HEK293 (cell line): ENCODE data around the gene MSRB2.

Experiments used
- CTCF ChIA-PET: fragments of 350-600 bp; formaldehyde crosslinking; extraction: SDS; loops from one replicate; lab custom pipeline; 2021; ENCODE audit warnings: antibody characterized with exemption; lab: Yijun Ruan, JAX
- POLR2A ChIA-PET: fragments of 300-600 bp; formaldehyde crosslinking; extraction: SDS; loops from one replicate; lab custom pipeline; 2020; ENCODE audit warnings: antibody characterized with exemption, inconsistent platforms; lab: Yijun Ruan, JAX
- H3K27ac ChIP-seq: fragments of 200-500 bp; sonication (Bioruptor generic); 2 replicates; pipeline ENCODE4 v1.5.1; 2014; ENCODE audit warnings: low read depth, low read length, control low read depth, inconsistent platforms; ENCODE audit errors: extremely low read depth
- H3K36me3 ChIP-seq, 2 experiments: fragments of 200-500 bp in 1 of 2; sonication (Bioruptor generic) in 1 of 2; 1 replicate in 1 of 2; 2 replicates in 1 of 2; pipeline ENCODE4 v1.5.1; 2014 to 2017; ENCODE audit warnings: inconsistent platforms in 2 of 2, low read length in 2 of 2; ENCODE audit not compliant: control insufficient read depth in 2 of 2, insufficient read depth in 1 of 2
- H3K4me1 ChIP-seq: fragments of 200-500 bp; sonication (Bioruptor generic); 2 replicates; pipeline ENCODE4 v1.5.1; 2014; ENCODE audit warnings: mild to moderate bottlenecking, low read length, inconsistent platforms; ENCODE audit not compliant: control insufficient read depth, insufficient read depth
- H3K4me3 ChIP-seq: 2 replicates; pipeline ENCODE4 v1.5.1; 2011; ENCODE audit warnings: low read depth, mild to moderate bottlenecking, control low read depth, low read length, moderate library complexity
- H3K9me3 ChIP-seq: fragments of 200-500 bp; sonication (Bioruptor generic); 2 replicates; pipeline ENCODE4 v1.5.1; 2014; ENCODE audit warnings: low read depth, low read length, inconsistent platforms; ENCODE audit not compliant: control insufficient read depth, insufficient read depth
- FEZF1 ChIP-seq: fragments of 450-650 bp; formaldehyde crosslinking; IDR thresholded peaks from 2 replicates; pipeline ENCODE4 v1.5.1; 2016; ENCODE audit warnings: missing biosample characterization, missing genetic modification characterization
- IKZF3 ChIP-seq: fragments of 450-650 bp; IDR thresholded peaks from 2 replicates; pipeline ENCODE4 v1.5.0; 2018; ENCODE audit warnings: missing biosample characterization, mild to moderate bottlenecking, missing genetic modification characterization, moderate library complexity
- MYNN ChIP-seq: fragments of 450-650 bp; formaldehyde crosslinking; IDR thresholded peaks from 2 replicates; pipeline ENCODE4 v1.5.1; 2016; ENCODE audit warnings: missing biosample characterization, missing genetic modification characterization, borderline replicate concordance
- ZFP41 ChIP-seq: fragments of 450-650 bp; formaldehyde crosslinking; IDR thresholded peaks from 2 replicates; pipeline ENCODE4 v1.5.1; 2016; ENCODE audit warnings: missing biosample characterization, missing genetic modification characterization, borderline replicate concordance
- ZNF112 ChIP-seq: fragments of 450-650 bp; formaldehyde crosslinking; IDR thresholded peaks from 2 replicates; pipeline ENCODE4 v1.5.0; 2017; ENCODE audit warnings: missing biosample characterization, missing genetic modification characterization
- ZNF211 ChIP-seq: fragments of 450-650 bp; formaldehyde crosslinking; IDR thresholded peaks from 2 replicates; pipeline ENCODE4 v1.5.1; 2016; ENCODE audit warnings: low read depth, missing biosample characterization, missing genetic modification characterization
- ZNF404 ChIP-seq: fragments of 450-650 bp; formaldehyde crosslinking; IDR thresholded peaks from 2 replicates; pipeline ENCODE4 v1.5.1; 2017; ENCODE audit warnings: missing biosample characterization, missing genetic modification characterization
- ZNF510 ChIP-seq: fragments of 450-650 bp; formaldehyde crosslinking; IDR thresholded peaks from 2 replicates; pipeline ENCODE4 v1.5.1; 2018; ENCODE audit warnings: mild to moderate bottlenecking, missing genetic modification characterization, missing biosample characterization; ENCODE audit not compliant: insufficient replicate concordance
- ZNF558 ChIP-seq: fragments of 450-650 bp; formaldehyde crosslinking; IDR thresholded peaks from 2 replicates; pipeline ENCODE4 v1.5.1; 2016; ENCODE audit warnings: missing biosample characterization, missing genetic modification characterization
- ZNF664 ChIP-seq: fragments of 450-650 bp; formaldehyde crosslinking; IDR thresholded peaks from 2 replicates; pipeline ENCODE4 v1.5.1; 2016; ENCODE audit warnings: missing biosample characterization, missing genetic modification characterization
- ZSCAN23 ChIP-seq: fragments of 450-650 bp; formaldehyde crosslinking; IDR thresholded peaks from 2 replicates; pipeline ENCODE4 v1.5.1; 2016; ENCODE audit warnings: missing biosample characterization, missing genetic modification characterization
- ZXDB ChIP-seq: fragments of 450-650 bp; formaldehyde crosslinking; IDR thresholded peaks from 2 replicates; pipeline ENCODE4 v1.5.1; 2016; ENCODE audit warnings: missing biosample characterization, missing genetic modification characterization
- TF ChIP-seq, protein P1 (sequence below): fragments of 450-650 bp; formaldehyde crosslinking; IDR thresholded peaks from 2 replicates; pipeline ENCODE4 v1.5.1; 2017; ENCODE audit warnings: missing biosample characterization, missing genetic modification characterization
- TF ChIP-seq, protein P2 (sequence below): fragments of 450-650 bp; formaldehyde crosslinking; IDR thresholded peaks from 2 replicates; pipeline ENCODE4 v1.5.1; 2017; ENCODE audit warnings: missing biosample characterization, missing genetic modification characterization
- TF ChIP-seq, protein P3 (sequence below): fragments of 450-650 bp; formaldehyde crosslinking; IDR thresholded peaks from 2 replicates; pipeline ENCODE4 v1.5.1; 2016; ENCODE audit warnings: missing biosample characterization, missing genetic modification characterization
- TF ChIP-seq, protein P4 (sequence below): fragments of 450-650 bp; formaldehyde crosslinking; IDR thresholded peaks from 2 replicates; pipeline ENCODE4 v1.5.1; 2016; ENCODE audit warnings: missing biosample characterization, missing genetic modification characterization

MSRB2 gene

DNA sequence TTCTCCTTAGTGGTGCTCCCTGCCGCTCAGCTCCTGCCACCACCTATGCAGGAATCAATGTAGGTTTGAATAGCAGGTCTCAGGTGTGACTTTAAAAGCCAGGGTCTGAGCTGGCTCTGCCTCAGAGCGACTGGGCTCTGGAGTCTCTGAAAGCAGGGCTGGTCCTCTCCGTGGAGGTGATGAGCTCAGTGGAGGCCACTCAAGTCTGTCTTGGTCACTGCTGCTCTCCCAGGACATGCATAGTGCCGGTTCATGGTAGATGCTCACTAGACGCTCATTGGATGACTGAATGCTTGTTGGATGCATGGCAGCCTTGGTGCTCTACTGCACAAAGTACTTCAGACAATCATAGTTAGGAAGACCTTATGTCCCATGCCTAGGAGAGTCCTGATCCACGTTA, 51.7 kb downstream of the MSRB2 start:
- TF ChIP-seq, protein P1, sequence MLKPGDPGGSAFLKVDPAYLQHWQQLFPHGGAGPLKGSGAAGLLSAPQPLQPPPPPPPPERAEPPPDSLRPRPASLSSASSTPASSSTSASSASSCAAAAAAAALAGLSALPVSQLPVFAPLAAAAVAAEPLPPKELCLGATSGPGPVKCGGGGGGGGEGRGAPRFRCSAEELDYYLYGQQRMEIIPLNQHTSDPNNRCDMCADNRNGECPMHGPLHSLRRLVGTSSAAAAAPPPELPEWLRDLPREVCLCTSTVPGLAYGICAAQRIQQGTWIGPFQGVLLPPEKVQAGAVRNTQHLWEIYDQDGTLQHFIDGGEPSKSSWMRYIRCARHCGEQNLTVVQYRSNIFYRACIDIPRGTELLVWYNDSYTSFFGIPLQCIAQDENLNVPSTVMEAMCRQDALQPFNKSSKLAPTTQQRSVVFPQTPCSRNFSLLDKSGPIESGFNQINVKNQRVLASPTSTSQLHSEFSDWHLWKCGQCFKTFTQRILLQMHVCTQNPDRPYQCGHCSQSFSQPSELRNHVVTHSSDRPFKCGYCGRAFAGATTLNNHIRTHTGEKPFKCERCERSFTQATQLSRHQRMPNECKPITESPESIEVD (tag by site-specific recombination), result no peak
- TF ChIP-seq ZSCAN23 (no peak), ZNF211 (tag by site-specific recombination) (no peak)
- TF ChIP-seq, all 188 proteins: peak for 0
- ChIA-PET CTCF (interaction anchor here (1.0 to 1.4 kb wide), 2 partner anchors 11 to 70 kb away, joined by 3 to 7 read pairs; no protein-coding TSS in a partner anchor), POLR2A (no interaction called here)
- Histone ChIP-seq H3K4me3 (no peak overlapping the region), H3K9me3 (no peaks in the 10 kb centered on the region), H3K4me1 (no peaks in the 10 kb centered on the region), H3K27ac (no peak overlapping the region), H3K36me3 (no peaks in the 10 kb centered on the region)

DNA sequence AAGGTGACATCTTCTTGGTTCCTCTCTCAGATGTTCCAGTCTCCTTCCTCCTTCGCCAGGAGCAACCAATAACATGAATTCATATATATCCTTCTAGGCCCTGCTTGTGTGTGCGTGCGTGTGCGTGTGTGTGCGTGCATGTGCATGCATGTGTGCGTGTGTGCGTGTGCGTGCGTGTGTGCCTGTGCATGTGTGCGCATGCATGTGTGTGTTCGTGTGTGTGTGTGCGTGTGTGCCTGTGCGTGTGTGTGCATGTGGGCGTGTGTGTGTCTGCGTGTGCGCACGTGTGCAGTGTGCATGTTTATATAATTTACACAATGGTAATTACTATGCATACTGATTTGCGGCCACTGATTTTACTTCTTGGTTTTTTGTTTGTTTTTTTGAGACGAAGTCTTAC, 52.8 kb downstream of the MSRB2 start:
- no peaks in the 10 kb centered on the region for H3K36me3 ChIP-seq
- no peak overlapping the region for H3K27ac ChIP-seq
- no peak for TF ChIP-seq ZNF558 (tag by site-specific recombination)
- TF ChIP-seq, protein P2, sequence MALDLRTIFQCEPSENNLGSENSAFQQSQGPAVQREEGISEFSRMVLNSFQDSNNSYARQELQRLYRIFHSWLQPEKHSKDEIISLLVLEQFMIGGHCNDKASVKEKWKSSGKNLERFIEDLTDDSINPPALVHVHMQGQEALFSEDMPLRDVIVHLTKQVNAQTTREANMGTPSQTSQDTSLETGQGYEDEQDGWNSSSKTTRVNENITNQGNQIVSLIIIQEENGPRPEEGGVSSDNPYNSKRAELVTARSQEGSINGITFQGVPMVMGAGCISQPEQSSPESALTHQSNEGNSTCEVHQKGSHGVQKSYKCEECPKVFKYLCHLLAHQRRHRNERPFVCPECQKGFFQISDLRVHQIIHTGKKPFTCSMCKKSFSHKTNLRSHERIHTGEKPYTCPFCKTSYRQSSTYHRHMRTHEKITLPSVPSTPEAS (tag by site-specific recombination), result peak; percentile 96
- H3K9me3 ChIP-seq, result no peaks in the 10 kb centered on the region
- H3K4me1 ChIP-seq, result no peaks in the 10 kb centered on the region
- H3K4me3 ChIP-seq, result no peak overlapping the region
- ChIA-PET POLR2A (no interaction called here), CTCF (no interaction called here)

DNA sequence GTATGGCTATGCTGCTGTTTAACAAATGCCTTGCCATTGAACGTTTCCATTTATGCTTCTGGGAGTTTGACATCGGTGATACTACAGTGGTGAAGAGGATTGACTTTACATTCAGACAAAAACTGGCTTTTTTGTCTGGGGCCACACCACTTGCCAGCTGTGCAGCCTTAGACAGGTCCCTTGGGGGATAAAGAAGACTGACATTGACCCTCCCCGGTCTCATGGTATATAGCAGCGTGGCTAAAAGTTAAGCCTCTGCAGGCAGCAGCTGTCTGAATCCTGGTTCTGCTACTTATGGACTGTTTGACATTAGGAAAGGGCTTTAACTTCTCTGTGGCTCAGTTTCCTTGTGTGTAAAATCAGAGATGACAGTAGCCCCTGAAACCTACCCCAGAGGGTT, 54.7 kb downstream of the MSRB2 start:
- ChIA-PET POLR2A (no interaction called here), CTCF (interaction anchor here (1.1 kb wide), 1 partner anchor 10 kb away, joined by 4 read pairs; no protein-coding TSS in a partner anchor)
- H3K4me3 ChIP-seq, result no peak overlapping the region
- H3K27ac ChIP-seq, result no peak overlapping the region
- H3K4me1 ChIP-seq, result no peaks in the 10 kb centered on the region
- H3K9me3 ChIP-seq, result no peaks in the 10 kb centered on the region
- no peaks in the 10 kb centered on the region for H3K36me3 ChIP-seq
- TF ChIP-seq ZNF404 (tag by site-specific recombination) (no peak), ZNF510 (no peak), ZXDB (tag by site-specific recombination) (no peak), FEZF1 (no peak), IKZF3 (no peak), ZFP41 (no peak), ZNF112 (tag by site-specific recombination) (no peak), MYNN (tag by site-specific recombination) (no peak), ZNF664 (tag by site-specific recombination) (no peak)
- TF ChIP-seq, protein P3, sequence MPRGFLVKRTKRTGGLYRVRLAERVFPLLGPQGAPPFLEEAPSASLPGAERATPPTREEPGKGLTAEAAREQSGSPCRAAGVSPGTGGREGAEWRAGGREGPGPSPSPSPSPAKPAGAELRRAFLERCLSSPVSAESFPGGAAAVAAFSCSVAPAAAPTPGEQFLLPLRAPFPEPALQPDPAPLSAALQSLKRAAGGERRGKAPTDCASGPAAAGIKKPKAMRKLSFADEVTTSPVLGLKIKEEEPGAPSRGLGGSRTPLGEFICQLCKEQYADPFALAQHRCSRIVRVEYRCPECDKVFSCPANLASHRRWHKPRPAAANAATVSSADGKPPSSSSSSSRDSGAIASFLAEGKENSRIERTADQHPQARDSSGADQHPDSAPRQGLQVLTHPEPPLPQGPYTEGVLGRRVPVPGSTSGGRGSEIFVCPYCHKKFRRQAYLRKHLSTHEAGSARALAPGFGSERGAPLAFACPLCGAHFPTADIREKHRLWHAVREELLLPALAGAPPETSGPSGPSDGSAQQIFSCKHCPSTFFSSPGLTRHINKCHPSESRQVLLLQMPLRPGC (tag by site-specific recombination), result no peak
- TF ChIP-seq, protein P4, sequence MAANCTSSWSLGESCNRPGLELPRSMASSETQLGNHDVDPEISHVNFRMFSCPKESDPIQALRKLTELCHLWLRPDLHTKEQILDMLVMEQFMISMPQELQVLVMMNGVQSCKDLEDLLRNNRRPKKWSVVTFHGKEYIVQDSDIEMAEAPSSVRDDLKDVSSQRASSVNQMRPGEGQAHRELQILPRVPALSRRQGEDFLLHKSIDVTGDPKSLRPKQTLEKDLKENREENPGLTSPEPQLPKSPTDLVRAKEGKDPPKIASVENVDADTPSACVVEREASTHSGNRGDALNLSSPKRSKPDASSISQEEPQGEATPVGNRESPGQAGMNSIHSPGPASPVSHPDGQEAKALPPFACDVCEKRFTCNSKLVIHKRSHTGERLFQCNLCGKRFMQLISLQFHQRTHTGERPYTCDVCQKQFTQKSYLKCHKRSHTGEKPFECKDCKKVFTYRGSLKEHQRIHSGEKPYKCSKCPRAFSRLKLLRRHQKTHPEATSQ (tag by site-specific recombination), result no peak
